ENCODE results near the gene NBPF1. TPM values are rescaled to one million over a fixed set of nuclear protein-coding genes. Genes with fewer than 3 reads are reported as not detected.
"Not testable (repeated sequence)": the region's sequence is repeated elsewhere in the genome, so short reads cannot be mapped to it uniquely, and the experiment has no call there.

Gene NBPF1
- total and polyA plus RNA-seq, 7 experiments from 2014 or later: 7.0 to 25.7 (median 16.0) TPM

DNA sequence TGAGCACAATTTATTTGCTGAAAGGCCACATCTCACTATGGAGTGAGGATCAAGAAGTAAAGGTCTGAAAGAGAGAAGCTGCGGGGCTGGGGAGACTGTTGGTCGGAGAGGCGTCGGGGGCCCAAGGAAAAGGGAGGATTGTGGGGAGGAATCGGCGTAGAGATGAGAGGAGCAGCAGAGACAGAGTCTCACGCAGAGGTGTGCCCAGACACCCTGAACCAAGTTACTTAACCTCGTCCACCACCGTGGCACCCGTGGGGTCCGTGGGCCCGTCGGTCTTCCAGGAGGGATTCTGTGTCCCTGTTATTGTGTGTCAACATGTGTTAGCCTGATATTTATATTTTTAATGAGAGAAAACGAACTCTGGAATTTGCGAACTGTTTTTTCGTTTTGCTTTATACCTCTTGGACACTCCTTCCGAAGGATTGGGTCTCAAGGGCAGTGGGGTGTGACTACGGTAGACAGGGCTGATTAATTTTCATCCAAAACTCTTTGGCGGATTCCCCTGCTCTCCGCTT is 3.8 kb upstream of the NBPF1 start:
- intact Hi-C loops (cut with micrococcal nuclease): loop anchor here in 1 of 2 donors (10.0 kb wide), 2 partner anchors 298 to 412 kb away; no protein-coding TSS in a partner anchor
- H3K4me1 ChIP-seq (ENCODE audit: control insufficient read depth in 2 of 2, insufficient read depth in 2 of 2, low read length in 2 of 2): peaks cover 11 to 15% of the 10 kb centered on the region in 2 donors
- Mint-ChIP-seq H3K27ac (no peak overlapping the region), H3K36me3 (no peaks in the 10 kb centered on the region), H3K27me3 (no peaks in the 10 kb centered on the region), H3K4me3 (no peak overlapping the region), H3K9me3 (no peaks in the 10 kb centered on the region), H3K4me1 (no peaks in the 10 kb centered on the region)
- no peak overlapping the region for H3K27ac ChIP-seq (ENCODE audit: low read depth, low read length)
- H3K4me3 ChIP-seq (ENCODE audit: low read length): no peak overlapping the region
- H3K9me3 ChIP-seq (ENCODE audit: control insufficient read depth in 2 of 3, low read length in 3 of 3): no peaks in the 10 kb centered on the region
- peaks cover 0 to 33% (median 0%) of the 10 kb centered on the region in 3 experiments for H3K36me3 ChIP-seq (ENCODE audit: control insufficient read depth in 2 of 3, insufficient read depth in 3 of 3, low read length in 3 of 3)
- CTCF ChIA-PET: no interaction called here
- DNase-seq (peak in 1 of 9 donors; percentile 31), ATAC-seq (no peak)
- H3K27me3 ChIP-seq (ENCODE audit: control insufficient read depth in 2 of 2, insufficient read depth in 2 of 2, low read length in 2 of 2): no peaks in the 10 kb centered on the region
- POLR2A ChIA-PET: no interaction called here

DNA sequence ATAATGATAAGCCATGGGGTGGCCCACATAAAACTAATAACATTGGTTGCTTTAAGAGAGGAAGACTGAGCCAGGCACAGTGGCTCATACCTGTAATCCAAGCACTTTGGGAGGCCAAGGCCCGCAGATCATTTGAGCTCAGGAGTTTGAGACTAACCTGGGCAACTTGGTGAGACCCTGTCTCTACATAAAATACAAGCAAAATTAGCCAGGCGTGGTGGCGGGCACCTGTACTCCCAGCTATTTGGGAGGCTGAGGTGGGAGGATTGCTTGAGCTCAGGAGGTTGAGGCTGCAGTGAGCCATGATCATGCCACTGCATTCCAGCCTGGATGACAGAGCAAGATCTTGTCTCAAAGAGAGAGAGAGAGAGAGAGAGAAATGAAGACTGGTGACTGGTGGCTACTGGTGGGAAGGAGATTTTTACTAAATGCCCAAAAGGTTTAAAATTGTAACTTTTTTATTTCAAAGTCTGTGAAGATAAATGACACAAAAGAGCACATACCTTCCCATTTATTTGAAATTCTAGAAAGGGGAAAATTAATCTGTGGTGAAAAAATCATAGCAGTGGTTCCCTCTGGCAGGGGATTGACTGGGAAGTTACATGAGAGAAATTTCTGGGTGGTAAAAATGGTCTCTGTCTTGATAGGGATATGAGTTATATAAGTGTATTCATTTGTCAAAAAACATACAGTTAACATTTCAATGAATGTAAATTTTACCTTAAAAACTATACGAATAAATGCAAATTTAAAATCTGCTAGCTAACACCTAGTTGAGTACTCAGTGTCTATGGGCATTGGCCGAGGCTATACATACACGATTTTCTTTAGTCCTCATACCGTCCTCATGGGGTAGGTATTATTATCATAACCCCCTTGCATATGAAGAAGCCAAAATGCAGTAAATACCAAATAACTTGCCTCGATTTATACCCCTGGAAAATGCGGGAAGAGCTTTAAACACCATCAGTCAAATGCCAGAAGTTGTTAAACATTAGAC is 2.2 kb upstream of the NBPF1 start:
- Histone ChIP-seq H3K9me3 (ENCODE audit: control insufficient read depth in 2 of 3, low read length in 3 of 3) (no peaks in the 10 kb centered on the region), H3K36me3 (ENCODE audit: control insufficient read depth in 2 of 3, insufficient read depth in 3 of 3, low read length in 3 of 3) (peaks cover 0 to 22% (median 0%) of the 10 kb centered on the region in 3 experiments), H3K27ac (ENCODE audit: low read depth, low read length) (no peak overlapping the region), H3K4me3 (ENCODE audit: low read length) (no peak overlapping the region), H3K4me1 (ENCODE audit: control insufficient read depth in 2 of 2, insufficient read depth in 2 of 2, low read length in 2 of 2) (peaks cover 15 to 16% of the 10 kb centered on the region in 2 donors), H3K27me3 (ENCODE audit: control insufficient read depth in 2 of 2, insufficient read depth in 2 of 2, low read length in 2 of 2) (no peaks in the 10 kb centered on the region)
- Mint-ChIP-seq H3K9me3 (no peaks in the 10 kb centered on the region), H3K4me1 (no peaks in the 10 kb centered on the region), H3K36me3 (no peaks in the 10 kb centered on the region), H3K27me3 (no peaks in the 10 kb centered on the region), H3K4me3 (no peak overlapping the region), H3K27ac (no peak overlapping the region)
- ChIA-PET CTCF (interaction anchor here (0.6 to 1.3 kb wide), 2 partner anchors 269 to 336 kb away, joined by 3 to 5 read pairs; no protein-coding TSS in a partner anchor), POLR2A (interaction anchor here (0.9 kb wide), 1 partner anchor 10 kb away, joined by 6 read pairs; no protein-coding TSS in a partner anchor)
- intact Hi-C loops (cut with micrococcal nuclease): loop anchor here in 1 of 2 donors (10.0 kb wide), 2 partner anchors 299 to 411 kb away; no protein-coding TSS in a partner anchor
- peak in 1 of 9 donors; percentile 23 for DNase-seq
- no peak for ATAC-seq

DNA sequence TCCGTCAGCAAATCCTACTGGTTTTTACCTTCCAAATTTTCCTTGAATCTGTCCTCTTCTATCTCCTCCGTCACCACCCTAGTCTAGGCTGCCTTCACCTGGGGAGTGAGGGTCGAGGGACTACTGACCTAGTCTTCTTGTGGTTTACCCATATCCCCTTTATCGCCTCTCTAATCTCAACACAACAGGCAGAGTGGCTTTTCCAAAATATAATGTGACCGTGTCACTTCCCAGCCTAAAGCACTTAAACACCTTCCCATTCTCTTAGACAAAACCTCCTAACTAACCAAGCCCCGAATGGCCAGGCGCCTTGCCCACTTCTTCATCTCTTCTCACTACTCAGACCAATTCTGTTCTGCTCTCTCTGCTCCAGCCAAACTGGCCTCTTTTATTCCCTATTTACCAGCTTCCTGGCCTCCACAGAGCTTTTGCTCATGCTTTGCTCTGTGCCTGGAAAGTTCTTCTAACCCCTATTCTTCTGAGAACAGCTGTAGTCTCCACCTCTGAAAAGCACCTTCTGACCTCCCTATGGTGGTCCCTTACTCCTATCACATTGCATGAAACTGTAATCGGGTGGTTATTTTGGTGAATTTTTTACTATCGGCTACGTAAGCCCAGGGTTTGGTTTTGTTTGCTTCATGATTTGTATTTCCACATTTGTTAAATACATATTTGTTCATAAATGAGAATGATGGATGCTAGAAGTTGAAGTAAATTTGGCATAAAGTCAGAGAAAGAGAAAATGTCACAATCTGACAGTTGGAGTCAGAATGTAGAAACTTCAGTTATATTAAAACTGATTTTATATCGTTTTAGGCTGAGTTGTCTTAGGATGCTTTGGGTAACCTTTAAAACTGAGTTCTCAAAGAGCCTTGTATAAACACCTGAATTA is 1.2 kb upstream of the NBPF1 start:
- Mint-ChIP-seq H3K9me3 (no peaks in the 10 kb centered on the region), H3K27me3 (no peaks in the 10 kb centered on the region), H3K4me1 (no peaks in the 10 kb centered on the region), H3K36me3 (no peaks in the 10 kb centered on the region), H3K4me3 (no peak overlapping the region), H3K27ac (no peak overlapping the region)
- CTCF ChIA-PET: interaction anchor here (1.3 kb wide), 1 partner anchor 337 kb away, joined by 5 read pairs; no protein-coding TSS in a partner anchor
- no peak overlapping the region for H3K4me3 ChIP-seq (ENCODE audit: low read length)
- H3K4me1 ChIP-seq (ENCODE audit: control insufficient read depth in 2 of 2, insufficient read depth in 2 of 2, low read length in 2 of 2): peaks cover 15 to 16% of the 10 kb centered on the region in 2 donors
- intact Hi-C loops (cut with micrococcal nuclease): loop anchor here (5.0 to 10.0 kb wide), 3 partner anchors 172 to 410 kb away; partner anchors contain the start of gene NECAP2 (in 2 of the 2)
- ATAC-seq: no peak
- POLR2A ChIA-PET: interaction anchor here (0.7 kb wide), 1 partner anchor 315 kb away, joined by 3 read pairs; no protein-coding TSS in a partner anchor
- peak in 2 of 9 donors; percentile 0 to 30 for DNase-seq
- H3K27me3 ChIP-seq (ENCODE audit: control insufficient read depth in 2 of 2, insufficient read depth in 2 of 2, low read length in 2 of 2): no peaks in the 10 kb centered on the region
- H3K27ac ChIP-seq (ENCODE audit: low read depth, low read length): no peak overlapping the region
- no peaks in the 10 kb centered on the region for H3K9me3 ChIP-seq (ENCODE audit: control insufficient read depth in 2 of 3, low read length in 3 of 3)
- H3K36me3 ChIP-seq (ENCODE audit: control insufficient read depth in 2 of 3, insufficient read depth in 3 of 3, low read length in 3 of 3): peaks cover 0 to 14% (median 0%) of the 10 kb centered on the region in 3 experiments

DNA sequence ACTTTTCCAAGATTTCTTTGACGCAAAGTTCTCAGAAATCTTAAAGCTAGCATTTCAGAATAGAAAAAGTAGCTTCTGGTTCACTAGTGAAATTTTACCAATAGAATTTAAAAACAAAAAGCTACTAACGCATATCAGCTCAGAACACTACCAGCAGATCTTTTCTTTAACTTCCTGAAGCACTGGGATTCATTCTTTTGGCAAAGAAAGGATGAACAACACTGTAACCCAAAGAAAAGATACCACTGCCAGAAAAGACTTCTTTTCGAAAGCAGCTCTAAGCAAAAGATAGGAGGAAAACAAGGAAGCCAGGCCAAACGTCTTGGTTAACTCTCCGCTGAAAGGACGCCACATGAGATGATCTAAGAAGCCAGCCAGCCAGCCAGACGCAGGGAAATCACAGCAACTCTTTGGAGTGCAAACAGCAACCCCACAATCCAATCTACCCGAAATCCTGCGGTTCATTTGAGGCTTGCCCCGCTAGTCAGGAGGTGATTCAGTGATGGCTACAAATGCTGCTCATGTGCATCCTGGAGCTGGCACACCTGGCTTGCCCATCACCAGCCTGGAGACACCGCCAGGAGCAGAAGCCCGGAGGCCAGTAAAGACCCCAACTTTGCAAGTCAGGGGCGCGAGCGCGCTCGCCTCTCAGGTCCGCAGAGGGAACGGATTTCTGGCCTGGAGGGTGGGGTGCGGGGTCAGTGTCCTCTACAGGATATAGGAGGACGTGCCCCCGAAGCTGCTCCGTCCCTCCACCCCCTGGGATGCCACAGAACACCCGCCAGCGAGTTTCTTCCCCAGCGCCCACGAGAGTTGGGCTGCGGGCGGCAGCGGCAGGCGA is 812 bp downstream of the NBPF1 start:
- Mint-ChIP-seq H3K4me3 (no peak overlapping the region), H3K27me3 (no peaks in the 10 kb centered on the region), H3K9me3 (no peaks in the 10 kb centered on the region), H3K36me3 (no peaks in the 10 kb centered on the region), H3K27ac (no peak overlapping the region), H3K4me1 (no peaks in the 10 kb centered on the region)
- Histone ChIP-seq H3K4me3 (ENCODE audit: low read length) (peak overlapping the region; percentile 72), H3K36me3 (ENCODE audit: control insufficient read depth in 2 of 3, insufficient read depth in 3 of 3, low read length in 3 of 3) (peaks cover 0 to 18% (median 1%) of the 10 kb centered on the region in 3 experiments), H3K27me3 (ENCODE audit: control insufficient read depth in 2 of 2, insufficient read depth in 2 of 2, low read length in 2 of 2) (no peaks in the 10 kb centered on the region), H3K27ac (ENCODE audit: low read depth, low read length) (peak overlapping the region; percentile 70), H3K4me1 (ENCODE audit: control insufficient read depth in 2 of 2, insufficient read depth in 2 of 2, low read length in 2 of 2) (peaks cover 15 to 16% of the 10 kb centered on the region in 2 donors), H3K9me3 (ENCODE audit: control insufficient read depth in 2 of 3, low read length in 3 of 3) (no peaks in the 10 kb centered on the region)
- intact Hi-C loops (cut with micrococcal nuclease): loop anchor here (5.0 to 10.0 kb wide), 3 partner anchors 170 to 408 kb away; partner anchors contain the start of gene NECAP2 (in 2 of the 2)
- ChIA-PET POLR2A (interaction anchor here (1.0 to 2.7 kb wide), 3 partner anchors 32 to 293 kb away, joined by 3 to 13 read pairs (median 6); no protein-coding TSS in a partner anchor), CTCF (no interaction called here)
- ATAC-seq (no peak), DNase-seq (peak in 6 of 9 donors; percentile 25 to 55 (median 40))

DNA sequence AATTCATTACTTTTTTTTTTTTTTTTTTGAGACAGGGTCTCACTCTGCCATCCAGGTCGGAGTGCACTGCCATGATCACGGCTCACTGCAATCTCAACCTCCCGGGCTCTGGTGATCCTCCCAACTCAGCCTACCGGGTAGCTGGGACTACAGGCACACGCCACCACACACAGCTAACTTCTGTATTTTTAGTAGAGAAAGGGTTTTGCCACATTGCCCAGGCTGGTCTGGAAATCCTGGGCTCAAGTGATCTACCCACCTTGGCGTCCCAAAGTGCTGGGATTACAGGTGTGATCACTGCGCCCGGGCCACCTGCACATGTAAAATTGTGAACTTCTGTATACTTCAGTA is 1.4 kb downstream of the NBPF1 start:
- H3K36me3 Mint-ChIP-seq; H3K9me3 ChIP-seq (ENCODE audit: control insufficient read depth in 2 of 3, low read length in 3 of 3); CTCF ChIA-PET; ATAC-seq; H3K27me3 Mint-ChIP-seq; H3K4me3 ChIP-seq (ENCODE audit: low read length); H3K4me1 Mint-ChIP-seq; H3K4me3 Mint-ChIP-seq; H3K27me3 ChIP-seq (ENCODE audit: control insufficient read depth in 2 of 2, insufficient read depth in 2 of 2, low read length in 2 of 2); H3K9me3 Mint-ChIP-seq; H3K27ac Mint-ChIP-seq; H3K27ac ChIP-seq (ENCODE audit: low read depth, low read length): not testable (repeated sequence)
- POLR2A ChIA-PET: interaction anchor here (1.3 to 2.7 kb wide), 2 partner anchors 32 to 293 kb away, joined by 6 to 13 read pairs; no protein-coding TSS in a partner anchor
- intact Hi-C loops (cut with micrococcal nuclease): loop anchor here (5.0 to 10.0 kb wide), 3 partner anchors 170 to 407 kb away; partner anchors contain the start of gene NECAP2 (in 2 of the 2)
- peaks cover 0 to 24% (median 4%) of the 10 kb centered on the region in 3 experiments for H3K36me3 ChIP-seq (ENCODE audit: control insufficient read depth in 2 of 3, insufficient read depth in 3 of 3, low read length in 3 of 3)
- H3K4me1 ChIP-seq (ENCODE audit: control insufficient read depth in 2 of 2, insufficient read depth in 2 of 2, low read length in 2 of 2): peaks cover 15 to 16% of the 10 kb centered on the region in 2 donors
- DNase-seq: peak in 1 of 9 donors; percentile 27
